Renal cortex interstitium (tissue), 15 donors: ENCODE data around the gene AHNAK2. TPM values are rescaled to one million over a fixed set of nuclear protein-coding genes. Genes with fewer than 3 reads are reported as not detected.
A peak's percentile ranks its signal among the peaks of the same experiment; 100 is the strongest.
"Not testable (repeated sequence)": the region's sequence is repeated elsewhere in the genome, so short reads cannot be mapped to it uniquely, and the experiment has no call there.

Experiments
- DNase-seq, 11 donors: peaks; one replicate each; pipeline ENCODE4 v3.0.0-alpha.2; 2013; ENCODE audit warnings: low read depth in 9 of 11, low spot score in 4 of 11; ENCODE audit errors: extremely low read depth in 1 of 11
- long read RNA-seq, 16 experiments: transcript quantifications; one replicate each; lab custom pipeline, GENCODE V29; 2026
- polyA plus RNA-seq, 3 donors: library from polyadenylated mRNA; unstranded; fragments of 120-200 nt; gene quantifications; one replicate each; pipeline ENCODE4 v1.2.1, GENCODE V29; 2013; ENCODE audit not compliant: insufficient read length in 3 of 3

The AHNAK2 gene
- 1 to 10 TPM; 1.7 to 2.5 (median 2.2) TPM for polyA plus RNA-seq
- long read RNA-seq, donor 1: 0 reads
- long read RNA-seq, donor 2: 0 reads
- long read RNA-seq, donor 3: 0 reads
- long read RNA-seq, donor 4: 0 reads
- long read RNA-seq, donor 5: 0 reads
- long read RNA-seq, donor 6: 0 reads
- long read RNA-seq, donor 7: 0 reads
- long read RNA-seq, donor 8: 0 reads
- long read RNA-seq, donor 9: 0 reads
- long read RNA-seq, donor 10: 0 reads
- long read RNA-seq, donor 11: 0 reads
- long read RNA-seq, donor 12, full-length matches to known transcripts: 1 of 1 reads
- long read RNA-seq, donor 12, partial matches to known transcripts: 0 of 1 reads
- long read RNA-seq, donor 12, other reads (novel, unspliced or antisense): 0 of 1 reads
- long read RNA-seq, donor 13: 0 reads
- long read RNA-seq, donor 14: 0 reads
- long read RNA-seq, donor 15: 0 reads
- long read RNA-seq, donor 16, full-length matches to known transcripts: 1 of 52 reads
- long read RNA-seq, donor 16, partial matches to known transcripts: 34 of 52 reads
- long read RNA-seq, donor 16, other reads (novel, unspliced or antisense): 17 of 52 reads

DNA sequence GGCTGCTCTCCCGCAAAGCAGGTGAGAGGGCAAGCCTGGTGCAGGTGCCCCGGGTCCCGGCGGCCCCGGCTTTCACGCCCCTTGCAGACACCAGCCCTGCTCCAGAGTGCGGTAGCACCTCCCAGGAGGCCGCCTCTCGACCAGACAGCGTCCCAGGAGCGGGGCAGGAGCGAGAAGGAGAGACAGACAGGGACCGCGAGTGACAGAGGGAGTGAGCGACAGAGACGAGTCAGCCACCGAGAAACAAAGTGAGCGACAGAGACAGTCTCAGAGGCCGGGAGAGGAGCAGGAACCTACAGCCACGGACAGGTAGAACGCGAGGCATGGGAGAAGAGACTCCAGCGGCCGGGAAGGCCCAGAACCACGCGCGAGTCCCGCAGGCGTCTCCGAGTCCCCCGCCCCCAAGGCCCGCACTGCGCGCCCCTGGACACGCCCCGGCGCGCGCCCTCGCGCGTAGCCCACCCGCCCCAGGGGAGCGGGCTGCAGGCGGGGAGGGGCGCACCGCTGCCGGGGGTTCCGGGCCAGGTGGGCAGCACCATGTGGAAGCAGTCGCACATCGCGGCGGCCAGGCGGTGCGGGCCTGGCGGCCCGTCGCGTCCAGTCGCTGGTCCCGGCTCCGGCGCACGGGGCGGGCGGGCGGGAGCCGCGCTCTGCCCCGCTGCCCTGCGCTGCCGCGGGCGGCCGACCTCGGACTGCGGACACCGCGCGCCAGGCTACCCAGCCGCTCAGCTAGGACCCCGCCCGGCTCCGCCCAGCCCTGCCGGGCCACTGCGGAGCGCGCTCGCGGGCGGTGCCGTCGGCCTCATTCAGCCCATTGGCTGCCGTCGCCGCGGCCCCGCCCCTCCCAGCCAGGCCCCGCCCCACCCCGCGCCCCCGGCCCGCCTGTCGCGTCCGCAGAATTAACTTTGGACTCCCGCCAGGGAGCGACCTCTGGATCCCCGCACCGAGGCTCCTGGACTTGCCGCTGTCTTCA lies at the start of gene AHNAK2:
Gene AHNAK2 (minus strand): TSS at position 694 of the 973 bp plus-strand sequence. CDS start 137 bp downstream, at position 557.
- peak in 4 of 11 donors; percentile 57 to 74 (median 66) for DNase-seq

DNA sequence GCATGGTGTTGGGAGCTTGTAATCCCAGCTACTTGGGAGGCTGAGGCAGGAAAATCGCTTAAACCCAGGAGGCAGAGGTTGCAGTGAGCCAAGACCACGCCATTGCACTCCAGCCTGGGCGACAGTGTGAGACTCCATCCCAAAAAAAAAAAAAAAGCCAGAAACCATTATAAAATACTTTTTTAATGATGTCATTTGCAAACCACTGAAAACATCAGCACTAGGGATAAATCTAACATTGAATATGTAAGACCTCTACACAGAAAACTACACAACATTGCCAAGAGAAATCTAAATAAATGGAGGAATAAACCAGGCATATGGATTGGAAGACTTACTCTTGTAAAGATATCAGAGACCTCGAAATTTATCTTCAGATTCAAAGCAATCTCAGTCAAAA lies 49.5 kb upstream of the AHNAK2 start:
- DNase-seq: not testable (repeated sequence)

DNA sequence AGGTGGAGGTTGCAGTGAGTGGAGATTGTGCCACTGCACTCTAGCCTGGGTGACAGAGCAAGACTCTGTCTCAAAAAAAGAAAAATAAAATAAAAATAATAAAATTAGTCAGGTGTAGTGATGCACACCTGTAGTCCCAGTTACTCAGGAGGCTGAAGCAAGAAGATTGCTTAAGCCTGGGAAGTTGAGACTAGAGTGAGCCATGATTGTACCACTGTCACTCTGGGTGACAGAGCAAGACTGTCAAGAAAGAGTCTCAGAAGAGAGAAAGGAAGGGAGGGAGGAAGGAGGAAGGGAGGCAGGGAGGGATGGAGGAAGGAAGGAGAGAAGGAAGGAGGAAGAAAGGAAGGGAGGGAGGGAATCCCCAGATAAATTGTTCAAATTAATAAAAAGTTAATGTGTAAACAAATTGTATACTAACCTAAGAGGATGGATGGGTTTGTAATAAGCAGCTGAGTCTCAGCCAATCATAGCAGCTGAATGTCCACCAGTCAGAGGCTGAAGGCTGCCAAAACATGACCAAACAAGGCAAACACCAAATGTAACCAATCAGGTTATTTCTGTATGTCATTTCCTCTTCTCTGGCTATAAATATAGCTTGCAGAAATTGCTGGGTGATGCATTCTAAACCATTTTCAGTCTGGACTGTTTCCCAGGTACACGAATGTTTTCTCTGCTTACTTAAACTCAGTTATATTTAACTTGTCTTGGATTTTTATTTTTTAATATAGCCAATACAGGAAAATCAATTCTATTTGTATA lies 48.8 kb upstream of the AHNAK2 start:
- no peak for DNase-seq

DNA sequence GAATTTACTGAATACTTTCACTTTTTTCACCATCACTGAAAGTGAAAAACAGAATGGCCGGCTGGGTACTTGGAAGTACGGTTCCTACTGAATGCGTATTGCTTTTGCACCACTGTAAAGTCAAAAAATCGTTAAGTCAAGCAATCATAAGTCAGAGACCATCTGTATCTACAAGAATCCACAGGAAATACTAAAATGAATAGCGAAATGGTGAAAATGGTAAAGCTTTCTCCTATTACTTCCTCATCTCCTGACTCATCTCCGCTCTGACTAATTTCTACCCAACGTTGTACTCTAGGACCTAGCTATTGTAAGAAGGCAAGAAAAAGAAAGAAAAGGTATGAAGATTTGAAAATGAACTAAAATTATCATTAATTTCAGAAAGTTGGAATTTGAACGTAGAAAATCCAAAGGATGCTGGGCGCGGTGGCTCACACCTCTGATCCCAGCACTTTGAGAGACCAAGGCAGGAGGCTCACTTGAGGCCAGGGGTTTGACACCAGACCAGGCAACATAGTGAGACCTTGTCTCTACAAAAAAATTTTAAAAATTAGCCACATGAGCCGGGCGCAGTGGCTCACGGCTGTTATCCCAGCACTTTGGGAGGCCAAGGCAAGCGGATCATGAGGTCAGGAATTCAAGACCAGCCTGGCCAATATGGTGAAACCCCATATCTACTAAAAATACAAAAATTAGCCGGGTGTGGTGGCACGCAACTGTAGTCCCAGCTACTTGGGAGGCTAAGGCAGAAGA lies 48.0 kb upstream of the AHNAK2 start:
- DNase-seq: no peak

DNA sequence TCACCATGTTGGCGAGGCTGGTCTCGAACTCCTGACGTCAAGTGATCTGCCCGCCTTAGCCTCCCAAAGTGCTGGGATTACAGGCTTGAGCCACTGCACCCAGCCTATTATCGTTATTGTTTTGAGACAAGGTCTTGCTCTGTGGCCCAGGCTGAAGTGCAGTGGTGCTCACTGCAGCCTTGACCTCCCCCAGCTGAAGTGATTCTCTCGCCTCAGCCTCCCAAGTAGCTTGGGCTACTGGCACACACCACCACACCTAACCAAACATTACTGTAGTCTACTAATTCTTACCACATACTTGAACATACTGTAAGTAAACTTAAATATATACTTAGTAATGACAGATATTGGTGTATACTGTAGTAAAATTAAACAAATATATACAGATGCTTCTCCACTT lies 47.3 kb upstream of the AHNAK2 start:
- DNase-seq: no peak

DNA sequence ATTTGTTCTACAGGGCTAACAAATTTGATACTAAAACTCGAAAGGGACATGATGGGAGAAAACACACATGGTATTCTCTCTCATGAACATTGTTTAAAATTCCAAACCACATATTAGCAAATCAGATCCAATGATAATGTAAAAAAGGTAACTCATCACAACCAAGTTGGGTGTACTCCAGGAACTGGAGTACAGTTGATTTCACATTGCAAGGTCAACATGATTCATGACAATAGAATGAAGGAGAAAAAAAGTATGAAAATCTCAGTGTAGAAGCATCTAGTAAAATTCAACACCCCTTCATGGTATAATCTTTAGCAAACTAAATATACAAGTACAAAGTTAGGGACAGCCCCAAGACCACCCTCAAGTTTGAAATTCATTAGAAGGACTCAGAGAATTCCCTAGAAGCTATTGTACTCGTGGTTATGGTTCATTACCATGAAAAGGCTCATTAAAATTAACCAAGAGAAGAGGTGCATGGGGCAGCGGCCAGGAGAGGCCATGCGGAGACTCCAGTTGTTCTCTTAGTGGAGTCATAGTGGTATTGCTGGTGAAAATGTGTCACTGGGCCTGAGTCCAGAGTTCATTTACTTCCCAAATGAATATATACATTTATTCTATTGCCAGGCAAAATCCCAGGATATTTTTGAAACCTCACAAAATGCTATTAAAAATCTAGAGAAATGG lies 45.8 kb upstream of the AHNAK2 start:
- no peak for DNase-seq

DNA sequence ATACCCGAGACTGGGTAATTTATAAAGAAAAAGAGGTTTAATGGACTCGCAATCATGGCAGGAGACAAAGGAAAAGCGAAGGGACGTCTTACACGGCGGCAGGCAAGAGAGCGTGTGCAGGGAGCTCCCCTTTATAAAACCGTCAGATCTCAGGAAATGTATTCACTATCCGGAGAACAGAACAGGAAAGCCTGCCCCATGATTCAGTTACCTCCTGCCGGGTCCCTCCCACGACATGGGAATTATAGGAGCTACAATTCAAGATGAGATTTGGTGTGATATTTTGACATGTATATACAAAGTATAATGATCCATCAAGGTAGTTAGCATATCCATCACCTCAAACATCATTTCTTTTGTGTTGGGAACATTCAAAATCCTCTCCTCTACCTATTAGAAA lies 45.0 kb upstream of the AHNAK2 start:
- no peak for DNase-seq

DNA sequence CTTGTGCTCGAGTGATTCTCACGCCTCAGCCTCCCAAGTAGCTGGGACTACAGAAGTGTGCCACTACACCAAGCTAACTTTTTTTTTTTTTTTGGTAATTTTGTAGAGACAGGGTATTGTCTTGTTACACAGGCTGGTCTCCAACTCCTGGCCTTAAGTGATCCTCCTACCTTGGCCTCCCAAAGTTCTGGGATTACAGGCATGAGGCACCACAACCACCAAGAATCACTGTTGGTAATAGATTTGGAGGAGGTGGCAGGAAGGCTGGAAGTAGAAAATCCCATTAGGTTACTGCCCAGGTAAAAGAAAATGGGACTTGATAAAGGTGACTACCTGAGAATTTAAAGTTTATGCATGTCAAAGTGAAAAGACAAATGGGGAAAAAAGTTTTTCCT lies 44.1 kb upstream of the AHNAK2 start:
- no peak for DNase-seq

DNA sequence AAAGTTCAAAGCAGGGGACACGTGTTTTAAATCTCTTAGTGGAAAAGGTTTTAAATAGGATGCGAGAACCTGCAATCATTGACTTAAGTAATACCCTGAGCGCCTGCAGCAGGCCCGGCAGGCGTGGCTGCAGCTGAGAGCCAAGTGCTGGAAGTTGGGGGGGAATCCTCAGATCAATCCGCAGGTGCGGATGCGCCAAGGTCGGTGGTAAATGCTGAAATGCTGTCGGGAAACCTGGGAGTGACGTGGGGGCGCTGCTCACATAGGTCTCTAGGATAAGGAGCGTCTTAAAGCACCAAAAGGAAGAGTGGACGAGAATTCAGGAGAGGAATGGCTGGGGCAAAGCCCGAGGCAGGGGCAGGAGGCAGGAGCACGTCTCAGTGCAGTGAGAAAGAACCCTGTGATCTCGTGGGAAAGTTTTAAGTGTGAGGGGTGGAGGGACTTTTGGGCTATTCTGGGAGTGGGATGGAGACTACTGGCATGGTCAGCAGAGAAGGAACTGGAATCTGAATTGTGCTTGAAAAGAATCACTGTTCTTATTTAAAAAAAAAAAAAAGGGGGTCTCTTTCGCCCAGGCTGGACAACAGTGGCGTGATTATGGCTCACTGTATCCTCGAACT lies 43.6 kb upstream of the AHNAK2 start:
- DNase-seq: peak in 6 of 11 donors; percentile 43 to 58 (median 50)

DNA sequence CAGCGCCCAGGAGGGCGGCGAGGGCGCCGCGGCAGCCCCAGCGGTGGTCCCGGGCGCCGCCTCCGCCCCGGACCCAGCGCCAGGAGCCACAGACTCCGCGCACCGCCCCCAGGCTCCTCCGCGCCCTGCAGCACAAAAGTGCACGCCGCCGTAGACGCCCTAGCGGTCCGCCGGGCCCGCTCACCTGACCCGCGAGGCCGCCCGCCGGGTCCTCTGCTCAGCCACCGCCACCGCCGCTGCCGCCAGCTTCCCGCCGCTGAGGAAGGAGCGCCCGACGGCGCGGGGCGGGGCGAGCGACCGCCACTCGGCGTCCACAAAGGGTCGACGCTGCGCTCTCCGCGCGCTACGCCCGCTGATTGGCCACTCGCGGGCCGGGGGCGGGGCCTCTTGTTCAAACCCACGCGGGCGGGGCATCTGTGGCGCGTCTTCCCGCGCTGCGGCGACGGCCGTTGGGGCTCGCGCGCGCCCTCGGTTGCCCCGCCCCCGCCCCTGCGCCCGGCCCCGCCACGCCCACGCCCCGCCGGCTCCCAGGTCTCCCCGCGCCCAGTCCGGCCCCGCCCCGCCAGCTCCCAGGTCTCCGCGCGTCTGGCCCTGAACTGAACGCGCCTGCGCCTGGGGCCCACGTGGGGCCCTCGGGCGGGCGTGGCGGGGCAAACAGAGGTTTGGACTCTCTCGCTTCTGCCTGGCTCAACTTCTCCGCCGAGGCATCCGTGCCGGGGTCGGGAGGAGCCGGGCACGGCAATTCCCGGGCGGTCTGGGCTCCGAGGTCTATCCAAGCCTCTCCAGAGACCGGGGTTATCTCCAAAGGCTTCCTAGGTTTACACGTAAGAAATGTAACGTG lies 42.9 kb upstream of the AHNAK2 start, which contains the start of gene CDCA4:
Gene CDCA4 (minus strand): TSS at position 269 of the 841 bp plus-strand sequence. CDS start 9,154 bp downstream, outside the sequence.
- peak; percentile 83 to 97 (median 93) for DNase-seq

DNA sequence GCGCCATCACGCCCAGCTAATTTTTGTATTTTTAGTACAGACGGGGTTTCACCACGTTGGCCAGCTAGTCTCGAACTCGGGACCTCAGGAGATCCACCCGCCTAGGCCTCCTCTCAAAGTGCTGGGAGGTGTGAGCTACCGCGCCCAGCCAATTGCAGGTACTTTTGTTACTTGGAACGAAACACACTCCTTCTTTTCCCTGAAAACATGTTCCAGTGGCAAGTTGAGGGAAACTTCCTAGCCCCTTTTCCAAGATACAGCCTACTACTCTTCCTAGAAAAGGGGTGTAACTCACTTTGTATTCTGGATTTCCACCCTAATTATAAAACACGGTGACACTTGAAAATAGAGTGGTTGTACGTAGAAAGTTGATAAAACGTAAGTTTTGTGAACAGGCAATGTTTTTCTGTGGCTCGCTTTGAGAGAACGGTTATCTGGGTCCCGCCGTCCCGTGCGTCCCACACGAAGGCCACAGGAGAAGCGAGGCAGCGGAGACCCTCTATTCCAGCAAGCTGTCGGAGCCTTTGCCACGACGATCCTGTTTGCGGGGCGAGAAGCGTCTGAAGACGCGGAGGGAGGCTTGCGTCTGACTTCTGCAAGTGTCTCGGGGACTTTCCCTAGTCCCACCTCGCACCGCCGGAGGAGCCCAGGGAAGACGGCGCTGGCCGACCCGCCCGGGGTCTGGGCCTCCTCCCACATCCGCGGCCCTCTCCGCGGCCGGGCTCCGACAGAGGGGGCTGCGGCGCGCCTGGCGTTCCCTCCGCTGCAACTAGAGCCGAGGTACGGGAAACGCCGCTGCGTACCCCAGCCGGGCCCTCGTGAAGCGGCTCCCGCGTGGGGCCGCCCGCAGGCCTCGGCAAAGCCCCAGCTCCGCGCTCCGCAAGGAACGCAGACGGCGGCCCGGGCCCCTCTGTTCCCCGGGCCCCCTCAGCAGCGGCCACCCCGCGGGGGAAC lies 42.0 kb upstream of the AHNAK2 start:
- DNase-seq: peak in 4 of 11 donors; percentile 13 to 43 (median 34)

DNA sequence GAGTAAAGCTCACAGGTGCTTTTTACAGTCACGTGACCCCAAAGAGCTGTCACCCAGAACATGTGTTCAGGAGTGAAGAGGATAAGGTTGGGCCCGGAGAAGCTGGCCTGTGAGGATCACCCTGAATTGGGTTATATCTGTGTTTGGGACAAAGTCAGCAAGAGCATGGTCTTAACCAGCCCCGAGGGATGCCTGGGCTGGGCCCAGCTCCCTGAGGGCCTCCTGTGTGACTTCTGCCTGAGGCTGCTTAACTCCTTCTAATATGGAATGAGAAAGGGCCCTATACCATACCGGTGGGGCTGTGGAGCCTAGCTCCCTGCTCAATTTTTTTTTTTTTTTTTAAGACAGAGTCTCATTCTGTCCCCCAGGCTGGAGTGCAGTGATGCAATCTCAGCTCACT lies 40.2 kb upstream of the AHNAK2 start:
- no peak for DNase-seq

DNA sequence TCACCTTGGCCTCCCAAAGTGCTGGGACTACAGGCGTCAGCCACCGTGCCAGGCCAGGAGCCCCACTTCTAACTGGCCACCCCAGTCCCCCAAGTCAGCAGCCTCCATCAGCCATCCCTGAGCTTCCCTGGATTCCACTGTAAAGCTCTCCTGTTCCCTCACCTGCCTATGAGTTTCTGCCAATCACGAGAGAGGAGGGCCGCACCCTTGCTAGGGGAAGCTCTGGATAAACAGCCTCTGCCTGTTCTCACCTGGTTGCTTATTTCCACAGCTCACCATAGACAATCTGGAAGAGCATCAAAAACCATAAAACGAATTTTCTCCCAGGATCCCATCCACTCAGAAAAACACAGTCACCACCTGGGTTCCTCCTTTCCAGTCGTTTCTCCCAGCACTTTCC lies 37.7 kb upstream of the AHNAK2 start:
- no peak for DNase-seq

DNA sequence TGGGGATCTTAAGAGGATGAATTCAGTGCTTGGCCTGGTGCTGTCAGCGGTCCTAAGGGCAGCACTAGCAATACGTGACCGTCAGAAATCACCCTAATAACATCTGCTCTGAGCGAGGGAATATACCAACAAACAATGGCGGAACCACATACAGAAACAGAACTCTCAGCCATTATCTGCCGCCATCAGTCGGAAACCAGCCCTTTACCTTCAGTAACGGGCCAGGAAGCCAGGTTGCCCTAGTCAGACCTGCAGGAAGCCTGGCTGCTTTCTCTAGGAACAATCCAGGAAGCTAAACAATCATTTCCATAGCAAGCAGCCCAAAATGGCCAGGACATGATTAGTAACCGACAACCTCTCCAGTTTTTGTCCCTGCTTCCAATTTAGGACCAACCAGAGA lies 37.1 kb upstream of the AHNAK2 start:
- DNase-seq: no peak

DNA sequence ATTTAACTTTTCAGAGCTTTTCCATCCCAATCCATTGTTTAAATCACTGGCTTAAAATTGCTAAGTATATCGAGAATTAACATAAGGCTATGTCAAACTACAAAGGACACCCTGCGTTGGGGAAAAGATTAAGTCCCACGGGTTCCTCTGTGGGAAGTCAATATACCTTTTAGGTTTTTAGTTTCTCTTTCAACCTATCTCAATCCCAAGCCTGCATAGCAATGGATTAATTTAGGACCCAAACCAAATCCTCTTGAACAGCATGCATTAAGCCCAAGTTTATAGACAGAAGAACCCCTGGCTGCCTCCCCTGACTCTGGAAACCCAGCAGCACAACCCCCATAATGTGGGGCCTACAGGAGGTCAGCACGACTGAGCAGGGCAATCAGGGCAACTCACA lies 36.5 kb upstream of the AHNAK2 start:
- no peak for DNase-seq
